Adrenal gland (tissue), 12 donors: ENCODE data around the gene GRK1. TPM values are rescaled to one million over a fixed set of nuclear protein-coding genes. Genes with fewer than 3 reads are reported as not detected.

Experiments used
- DNase-seq, 7 donors: peaks; one replicate each; pipeline ENCODE4 v3.0.0-alpha.2; 2019 to 2020
- H3K27ac ChIP-seq, 5 donors: fragments of 200-600 bp; sonication (generic) in 4 of 5; 1 replicate in 3 of 5; 2 replicates in 2 of 5; pipeline versions ENCODE4 v1.5.1 to v1.8.0; 2016 to 2020; ENCODE audit warnings: mild to moderate bottlenecking in 1 of 5
- H3K27me3 ChIP-seq: fragments of 200-600 bp; 2 replicates; pipeline ENCODE4 v1.8.0; 2021
- H3K36me3 ChIP-seq, 2 donors: fragments of 200-600 bp; replicated peaks in 1 of 2; 1 replicate in 1 of 2; 2 replicates in 1 of 2; pipeline versions ENCODE4 v1.5.1 to v1.8.0; 2018 to 2022
- H3K4me1 ChIP-seq, 2 donors: fragments of 200-600 bp; replicated peaks in 1 of 2; 1 replicate in 1 of 2; 2 replicates in 1 of 2; pipeline versions ENCODE4 v1.5.1 to v1.8.0; 2018 to 2021
- H3K4me3 ChIP-seq, 4 donors: fragments of 200-600 bp; sonication (generic) in 3 of 4; one replicate each; pipeline ENCODE4 v1.5.1; 2016 to 2018
- H3K9me3 ChIP-seq, 3 donors: fragments of 200-600 bp; sonication (generic) in 1 of 3; replicated peaks in 1 of 3; 1 replicate in 2 of 3; 2 replicates in 1 of 3; pipeline versions ENCODE4 v1.5.1 to v1.8.0; 2016 to 2021
- CTCF ChIP-seq, 6 experiments: fragments of 450-650 bp in 4 of 6; fragments of 200-600 bp in 2 of 6; sonication (generic) in 1 of 6; IDR thresholded peaks; 1 replicate in 5 of 6; 2 replicates in 1 of 6; pipeline versions ENCODE4 v1.5.1 to v1.8.0; 2016 to 2021; ENCODE audit warnings: antibody characterized with exemption in 6 of 6, mild to moderate bottlenecking in 2 of 6, moderate library complexity in 1 of 6
- POLR2A ChIP-seq, 2 donors: fragments of 450-650 bp; IDR thresholded peaks; one replicate each; pipeline ENCODE4 v1.6.1; 2017; ENCODE audit warnings: antibody characterized with exemption in 2 of 2, mild to moderate bottlenecking in 2 of 2, moderate library complexity in 1 of 2
- WGBS, 4 donors: extraction: QIAGEN DNeasy Blood & Tissue Kit in 2 of 4; methylation state at CpG; one replicate each; pipeline versions ENCODE4 v1.1.5 to v1.1.7; 2013 to 2017; 5-methylcytosine and 5-hydroxymethylcytosine counted together
- intact Hi-C, 2 donors: fragments of 100-400 bp; cut with DNase I; formaldehyde crosslinking; loops; one replicate each; pipeline versions ENCODE4 v1.14.1 to v1.15.0; 2022 to 2023
- polyA plus RNA-seq, 3 donors: library from polyadenylated mRNA; stranded (reverse); fragments of 200-250 nt in 2 of 3; fragments of 350-450 nt in 1 of 3; fragmentation: Illumina TruSeq in 1 of 3; extraction: RNeasy Lipid Tissue Mini Kit (QIAGEN cat#74804) in 1 of 3; gene quantifications; one replicate each; pipeline ENCODE4 v1.2.3, GENCODE V29; 2013 to 2014
- total RNA-seq, 9 donors: library from RNA; depleted of rRNA in 4 of 9; stranded (reverse); fragments of >200 nt in 4 of 9; fragments of 120-200 nt in 1 of 9; fragmentation: NEBNext Ultra II Directional in 1 of 9; extraction: Animal tissue kit (Norgen Biotek cat#: 25700) in 1 of 9; gene quantifications; one replicate each; pipeline versions ENCODE4 v1.1.0 to v1.2.4, GENCODE V29; 2013 to 2023
- donor health status: healthy with polysubstance abuse.
- donor health status: Bipolar disorder and iron deficiency.
- donor health status: DM: yes; HTN: yes; CAD: no.
- donor health status: DM: no; HTN: no; CAD: no.
- donor health status: DM: no; HTN: no; CAD: no.
- donor health status: DM: yes; HTN: yes; CAD: no.

The GRK1 gene
- total and polyA plus RNA-seq, 12 donors, result 0.04 to 0.38 (median 0.22) TPM; not detected in 9

GRCh38 chr13:113661509-113661908 lies 5.5 kb upstream of the GRK1 start:
- intact Hi-C loops, result no loop called here
- no peak overlapping the region for H3K27ac ChIP-seq
- H3K4me1 ChIP-seq, result no peaks in the 10 kb centered on the region
- no peaks in the 10 kb centered on the region for H3K36me3 ChIP-seq
- H3K9me3 ChIP-seq, result peaks cover 0 to 9% (median 0%) of the 10 kb centered on the region in 3 donors
- TF ChIP-seq POLR2A (IDR thresholded peaks at IDR 0.05) (no peak), CTCF (IDR thresholded peaks at IDR 0.05) (no peak)
- no peaks in the 10 kb centered on the region for H3K27me3 ChIP-seq
- no peak overlapping the region for H3K4me3 ChIP-seq
- 84 to 92% (median 87%) methylated on average over 2 of the region's 2 CpGs for WGBS, 4 donors
- DNase-seq, result no peak

GRCh38 chr13:113663934-113664333 lies 3.1 kb upstream of the GRK1 start:
- WGBS, 4 donors, result 80 to 85% (median 83%) methylated on average over 15 of the region's 15 CpGs
- Histone ChIP-seq H3K36me3 (no peaks in the 10 kb centered on the region), H3K4me1 (no peaks in the 10 kb centered on the region), H3K4me3 (no peak overlapping the region), H3K27ac (no peak overlapping the region), H3K27me3 (no peaks in the 10 kb centered on the region), H3K9me3 (peaks cover 0 to 9% (median 0%) of the 10 kb centered on the region in 3 donors)
- intact Hi-C loops, result no loop called here
- TF ChIP-seq POLR2A (IDR thresholded peaks at IDR 0.05) (no peak), CTCF (IDR thresholded peaks at IDR 0.05) (no peak)
- DNase-seq, result peak in 2 of 7 donors; percentile 7 to 8

- Histone ChIP-seq H3K4me1 (no peaks in the 10 kb centered on the region), H3K4me3 (no peak overlapping the region), H3K9me3 (peaks cover 0 to 9% (median 0%) of the 10 kb centered on the region in 3 donors), H3K27me3 (no peaks in the 10 kb centered on the region), H3K27ac (no peak overlapping the region), H3K36me3 (no peaks in the 10 kb centered on the region)
- TF ChIP-seq CTCF (IDR thresholded peaks at IDR 0.05), result no peak
- intact Hi-C loops, result no loop called here
- WGBS, 4 donors, result 56 to 63% (median 59%) methylated on average over 17 to 21 of the region's 21 CpGs
- peak in 2 of 7 donors; percentile 9 to 12 for DNase-seq
These were observed 2.0 kb upstream of the GRK1 start for GRCh38 chr13:113664751-113665596.

GRCh38 chr13:113665597-113666328 lies 1.3 kb upstream of the GRK1 start:
- no peak overlapping the region for H3K27ac ChIP-seq
- H3K4me3 ChIP-seq, result no peak overlapping the region
- intact Hi-C loops, result no loop called here
- no peaks in the 10 kb centered on the region for H3K36me3 ChIP-seq
- no peaks in the 10 kb centered on the region for H3K27me3 ChIP-seq
- H3K9me3 ChIP-seq, result peaks cover 0 to 9% (median 0%) of the 10 kb centered on the region in 3 donors
- peak in 2 of 7 donors; percentile 7 to 9 for DNase-seq
- TF ChIP-seq CTCF (IDR thresholded peaks at IDR 0.05) (no peak), POLR2A (IDR thresholded peaks at IDR 0.05) (no peak)
- 75 to 100% (median 82%) methylated on average over 1 to 3 of the region's 3 CpGs; no CpG with 5 or more reads in 1 of the 4 donors for WGBS, 4 donors
- H3K4me1 ChIP-seq, result no peaks in the 10 kb centered on the region
